Measurements from ENCODE around the gene PEDS1. TPM values are rescaled to one million over a fixed set of nuclear protein-coding genes. Genes with fewer than 3 reads are reported as not detected.
A peak's percentile ranks its signal among the peaks of the same experiment; 100 is the strongest.
"Not testable (repeated sequence)": the region's sequence is repeated elsewhere in the genome, so short reads cannot be mapped to it uniquely, and the experiment has no call there.

The PEDS1 gene
- total RNA-seq, 1 experiment from 2014 or later: 46.3 TPM

- peak; percentile 66 for DNase-seq (ENCODE audit: low spot score)
Measured at GRCh38 chr20:50136822-50137599, 16.5 kb downstream of the PEDS1 start.

- not testable (repeated sequence) for DNase-seq (ENCODE audit: low spot score)
Measured at GRCh38 chr20:50135157-50135556, 18.4 kb downstream of the PEDS1 start.

- no peak for DNase-seq (ENCODE audit: low spot score)
Measured at GRCh38 chr20:50133474-50134217, 19.9 kb downstream of the PEDS1 start.

GRCh38 chr20:50133041-50133440, 20.5 kb downstream of the PEDS1 start:
- no peak for DNase-seq (ENCODE audit: low spot score)

GRCh38 chr20:50130995-50131394, 22.5 kb downstream of the PEDS1 start:
- no peak for DNase-seq (ENCODE audit: low spot score)

GRCh38 chr20:50130356-50130723, 23.2 kb downstream of the PEDS1 start:
- DNase-seq (ENCODE audit: low spot score): no peak

GRCh38 chr20:50129662-50130355, 23.7 kb downstream of the PEDS1 start:
- peak; percentile 60 for DNase-seq (ENCODE audit: low spot score)

- DNase-seq (ENCODE audit: low spot score): no peak
Measured at GRCh38 chr20:50128520-50128905, 25.0 kb downstream of the PEDS1 start.

GRCh38 chr20:50127587-50128519, 25.7 kb downstream of the PEDS1 start:
- no peak for DNase-seq (ENCODE audit: low spot score)

GRCh38 chr20:50126662-50127061, 26.9 kb downstream of the PEDS1 start:
- DNase-seq (ENCODE audit: low spot score): peak; percentile 59

- no peak for DNase-seq (ENCODE audit: low spot score)
Measured at GRCh38 chr20:50125279-50125678, 28.2 kb downstream of the PEDS1 start.

- DNase-seq (ENCODE audit: low spot score): no peak
Measured at GRCh38 chr20:50124496-50124895, 29.0 kb downstream of the PEDS1 start.

GRCh38 chr20:50123418-50123817, 30.1 kb downstream of the PEDS1 start:
- no peak for DNase-seq (ENCODE audit: low spot score)

GRCh38 chr20:50122763-50123162, 30.8 kb downstream of the PEDS1 start:
- no peak for DNase-seq (ENCODE audit: low spot score)

- peak; percentile 58 for DNase-seq (ENCODE audit: low spot score)
Measured at GRCh38 chr20:50121858-50122271, 31.7 kb downstream of the PEDS1 start.

- DNase-seq (ENCODE audit: low spot score): peak; percentile 72
Measured at GRCh38 chr20:50120935-50121693, 32.4 kb downstream of the PEDS1 start.

- DNase-seq (ENCODE audit: low spot score): no peak
Measured at GRCh38 chr20:50118203-50118602, 35.3 kb downstream of the PEDS1 start.

GRCh38 chr20:50116368-50116999, 37.0 kb downstream of the PEDS1 start:
- no peak for DNase-seq (ENCODE audit: low spot score)

GRCh38 chr20:50115591-50116367, 37.7 kb downstream of the PEDS1 start:
- peak; percentile 97 for DNase-seq (ENCODE audit: low spot score)

Data from A172 (cell line).